ENCODE data around the gene TRAPPC14. TPM values are rescaled to one million over a fixed set of nuclear protein-coding genes. Genes with fewer than 3 reads are reported as not detected.

TRAPPC14 gene
- total and polyA plus RNA-seq, 9 of the 15 experiments (the other 6 are each of a cell fraction or from before 2014, with no cell fraction given), result 0.42 to 45.9 (median 18.2) TPM

GRCh38 chr7:100167912-100168323 lies 9.4 kb upstream of the TRAPPC14 start (continued):
- TF ChIP-seq MBD1 (CRISPR knock-in tag; IDR thresholded peaks at IDR 0.05) (no peak), KDM5B (IDR thresholded peaks at IDR 0.05; ENCODE audit: insufficient replicate concordance, low read depth, low read length) (peak; percentile 68), ZNF274 (IDR thresholded peaks at IDR 0.05; ENCODE audit: borderline replicate concordance, low read depth, low read length) (no peak), PRPF4 (IDR thresholded peaks at IDR 0.05; ENCODE audit: insufficient read depth, low read depth, low read length, poor library complexity, severe bottlenecking) (no peak), HDAC6 (IDR thresholded peaks at IDR 0.05; ENCODE audit: low read depth, low read length) (no peak), SMAD1 (IDR thresholded peaks at IDR 0.05; ENCODE audit: low read depth, low read length, partially characterized antibody) (no peak), TOE1 (IDR thresholded peaks at IDR 0.05; ENCODE audit: borderline replicate concordance) (peak; percentile 90), TOE1 (CRISPR knock-in tag; IDR thresholded peaks at IDR 0.05; ENCODE audit: borderline replicate concordance, low read depth) (no peak), ARID3B (CRISPR knock-in tag; IDR thresholded peaks at IDR 0.05; ENCODE audit: borderline replicate concordance) (no peak), IFI16 (CRISPR knock-in tag; IDR thresholded peaks at IDR 0.05) (no peak), GTF2E2 (tag; IDR thresholded peaks at IDR 0.05) (no peak), ZBTB1 (CRISPR knock-in tag; IDR thresholded peaks at IDR 0.05; ENCODE audit: borderline replicate concordance, low read depth) (no peak), THRB (CRISPR knock-in tag; conservative IDR thresholded peaks at IDR 0.05) (peak; percentile 85; the same call in 1 of the 2 replicates), ZNF76 (CRISPR knock-in tag; IDR thresholded peaks at IDR 0.05; ENCODE audit: borderline replicate concordance) (no peak), CTBP1 (IDR thresholded peaks at IDR 0.05; ENCODE audit: borderline replicate concordance) (peak; percentile 84; the same call in 1 of the 2 replicates), ZNF217 (CRISPR knock-in tag; IDR thresholded peaks at IDR 0.05) (no peak), SMAD3 (CRISPR knock-in tag; conservative IDR thresholded peaks at IDR 0.05) (0 out of 2 replicates have a peak, but pooled peaks have one; percentile 55), FOSL1 (tag; conservative IDR thresholded peaks at IDR 0.05) (peak; percentile 68), ZNF655 (CRISPR knock-in tag; IDR thresholded peaks at IDR 0.05) (no peak)
- TF ChIP-seq, protein P1, sequence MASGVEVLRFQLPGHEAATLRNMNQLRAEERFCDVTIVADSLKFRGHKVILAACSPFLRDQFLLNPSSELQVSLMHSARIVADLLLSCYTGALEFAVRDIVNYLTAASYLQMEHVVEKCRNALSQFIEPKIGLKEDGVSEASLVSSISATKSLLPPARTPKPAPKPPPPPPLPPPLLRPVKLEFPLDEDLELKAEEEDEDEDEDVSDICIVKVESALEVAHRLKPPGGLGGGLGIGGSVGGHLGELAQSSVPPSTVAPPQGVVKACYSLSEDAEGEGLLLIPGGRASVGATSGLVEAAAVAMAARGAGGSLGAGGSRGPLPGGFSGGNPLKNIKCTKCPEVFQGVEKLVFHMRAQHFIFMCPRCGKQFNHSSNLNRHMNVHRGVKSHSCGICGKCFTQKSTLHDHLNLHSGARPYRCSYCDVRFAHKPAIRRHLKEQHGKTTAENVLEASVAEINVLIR (CRISPR knock-in tag; IDR thresholded peaks at IDR 0.05), result no peak
